Measurements from ENCODE around the gene PLA2G4E.

DNA sequence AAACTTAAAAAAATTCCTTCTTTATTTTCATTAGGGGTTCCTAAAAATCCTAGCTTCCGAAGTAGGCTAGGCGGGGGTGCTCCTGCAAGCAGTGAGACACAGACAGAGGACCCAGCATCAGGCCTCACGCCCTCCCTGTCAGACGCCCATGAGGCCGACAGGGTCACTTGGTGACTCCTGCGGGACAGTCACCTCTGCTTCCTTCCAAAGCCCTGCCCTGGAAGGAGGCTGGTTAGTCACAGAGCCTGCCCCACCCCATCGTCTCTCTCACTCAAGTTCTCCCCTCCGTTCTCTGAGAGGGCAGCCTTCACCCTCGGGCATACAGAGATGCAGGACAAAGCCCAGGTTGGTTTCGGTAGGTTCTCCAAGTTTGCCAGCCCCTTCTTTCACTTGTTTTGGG is 87.1 kb downstream of the PLA2G4E start:
- TF ChIP-seq CTCF (IDR thresholded peaks at IDR 0.05) (no peak), POLR2AphosphoS5 (IDR thresholded peaks at IDR 0.05) (no peak), EP300 (IDR thresholded peaks at IDR 0.05) (no peak), POLR2A (IDR thresholded peaks at IDR 0.05; ENCODE audit: low read depth) (no peak)

Measured in esophagus muscularis mucosa (tissue), 4 donors.